H54 (cell line): ENCODE data around the gene C14orf180.

Experiments used
- DNase-seq: peaks from one replicate; pipeline ENCODE4 v3.0.0; 2011; ENCODE audit warnings: low spot score, mixed read lengths; ENCODE audit not compliant: insufficient read length
- FAIRE-seq: peaks from 3 replicates; lab custom pipeline; 2011; peaks lifted over from hg19 to GRCh38; lab: Jason Lieb, UNC
- POLR2A ChIP-seq: IDR thresholded peaks from 2 replicates; pipeline ENCODE4 v1.6.1; 2011; ENCODE audit warnings: low read depth, mild to moderate bottlenecking, low read length

C14orf180 gene

GRCh38 chr14:104561632-104562495 is 17.7 kb upstream of the C14orf180 start:
- no peak for TF ChIP-seq POLR2A
- DNase-seq (no peak), FAIRE-seq (no peak)

GRCh38 chr14:104562606-104563005 is 17.0 kb upstream of the C14orf180 start:
- no peak for TF ChIP-seq POLR2A
- no peak for DNase-seq
- no peak for FAIRE-seq

GRCh38 chr14:104563191-104563741 is 16.3 kb upstream of the C14orf180 start:
- no peak for DNase-seq
- FAIRE-seq: no peak
- no peak for TF ChIP-seq POLR2A

GRCh38 chr14:104563742-104564615 is 15.6 kb upstream of the C14orf180 start:
- no peak for TF ChIP-seq POLR2A
- DNase-seq (peak; percentile 94), FAIRE-seq (no peak)

- TF ChIP-seq POLR2A: no peak
- FAIRE-seq: no peak
- no peak for DNase-seq
Measured at GRCh38 chr14:104564744-104565679, 14.6 kb upstream of the C14orf180 start.

- no peak for DNase-seq
- TF ChIP-seq POLR2A: no peak
Measured at GRCh38 chr14:104567141-104567956, 12.2 kb upstream of the C14orf180 start.

GRCh38 chr14:104567957-104568225 is 11.7 kb upstream of the C14orf180 start:
- TF ChIP-seq POLR2A: no peak
- no peak for DNase-seq
- FAIRE-seq: no peak

More at GRCh38 chr14:104567141-104567956, 12.2 kb upstream of the C14orf180 start:
- no peak for FAIRE-seq

- FAIRE-seq (no peak), DNase-seq (no peak)
- no peak for TF ChIP-seq POLR2A
Measured at GRCh38 chr14:104568620-104569019, 10.9 kb upstream of the C14orf180 start.

GRCh38 chr14:104569435-104569834 is 10.1 kb upstream of the C14orf180 start:
- DNase-seq (no peak), FAIRE-seq (no peak)
- TF ChIP-seq POLR2A: no peak

- DNase-seq (no peak), FAIRE-seq (no peak)
- no peak for TF ChIP-seq POLR2A
Measured at GRCh38 chr14:104571246-104571645, 8.3 kb upstream of the C14orf180 start.

GRCh38 chr14:104572024-104572626 is 7.4 kb upstream of the C14orf180 start:
- no peak for TF ChIP-seq POLR2A
- DNase-seq: no peak
- no peak for FAIRE-seq

- FAIRE-seq (no peak), DNase-seq (no peak)
- TF ChIP-seq POLR2A: no peak
Measured at GRCh38 chr14:104572668-104573067, 6.9 kb upstream of the C14orf180 start.
